ENCODE measurements around the gene CD300LF. TPM values are rescaled to one million over a fixed set of nuclear protein-coding genes. Genes with fewer than 3 reads are reported as not detected.

Gene CD300LF
- polyA plus RNA-seq, 12 donors, result 0.14 to 0.90 (median 0.24) TPM; not detected in 4

- DNase-seq, result no peak
These were observed 18.0 kb upstream of the CD300LF start for GRCh38 chr17:74730491-74731346.

- no peak for DNase-seq
These were observed 17.1 kb upstream of the CD300LF start for GRCh38 chr17:74729866-74730265.

DNA sequence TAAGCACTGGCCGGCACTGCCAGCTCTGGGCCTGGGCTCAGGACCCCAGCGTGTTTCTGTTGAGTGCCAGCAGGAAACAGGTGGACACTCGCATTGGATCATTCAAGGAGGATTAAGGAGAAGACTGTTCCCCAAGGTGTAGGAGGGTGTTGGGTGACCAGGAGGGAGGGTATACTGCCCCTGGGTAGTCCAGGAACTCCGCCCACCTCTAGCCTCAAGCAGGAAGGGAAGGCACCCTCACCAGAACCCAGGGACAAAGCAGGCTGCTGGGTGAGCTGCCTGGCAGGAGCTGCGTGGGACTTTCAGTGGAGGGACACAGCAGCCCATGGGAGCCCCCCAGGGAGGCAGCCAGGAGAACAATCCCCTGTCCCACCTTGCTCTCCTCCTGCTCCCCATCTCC is 16.6 kb upstream of the CD300LF start:
- no peak for DNase-seq

- DNase-seq, result no peak
These were observed 16.0 kb upstream of the CD300LF start for GRCh38 chr17:74728702-74729075.

DNA sequence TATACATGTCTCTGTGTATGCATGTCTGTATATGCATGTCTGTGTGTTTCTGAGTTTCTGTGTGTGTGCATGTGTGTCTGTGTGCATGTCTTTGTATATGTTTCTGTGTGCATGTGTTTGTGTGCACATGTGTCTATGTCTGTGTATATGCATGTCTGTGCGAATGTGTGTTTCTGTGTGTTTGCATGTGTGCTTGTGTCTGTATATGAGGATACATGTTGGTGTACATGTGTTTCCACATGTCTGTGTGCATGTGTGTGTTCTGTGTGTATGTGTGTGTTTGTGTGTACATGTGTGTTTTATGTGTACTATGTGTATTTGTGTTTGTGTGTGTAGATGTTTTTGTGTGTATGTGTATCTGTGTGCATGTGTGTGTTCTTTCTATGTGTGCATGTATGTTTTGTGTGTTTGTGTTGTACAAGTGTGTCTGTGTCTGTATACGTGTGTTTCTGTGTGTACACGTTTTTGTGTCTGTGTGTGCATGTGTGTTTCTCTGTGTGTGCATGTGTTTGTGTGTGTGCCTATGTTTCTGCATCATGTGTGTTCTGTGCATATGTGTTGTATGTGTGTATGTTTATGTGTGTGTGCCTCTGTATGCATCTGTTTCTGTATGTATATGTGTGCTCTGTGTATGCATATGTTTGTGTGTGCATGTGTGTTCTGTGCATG is 15.4 kb upstream of the CD300LF start:
- DNase-seq, result no peak

DNA sequence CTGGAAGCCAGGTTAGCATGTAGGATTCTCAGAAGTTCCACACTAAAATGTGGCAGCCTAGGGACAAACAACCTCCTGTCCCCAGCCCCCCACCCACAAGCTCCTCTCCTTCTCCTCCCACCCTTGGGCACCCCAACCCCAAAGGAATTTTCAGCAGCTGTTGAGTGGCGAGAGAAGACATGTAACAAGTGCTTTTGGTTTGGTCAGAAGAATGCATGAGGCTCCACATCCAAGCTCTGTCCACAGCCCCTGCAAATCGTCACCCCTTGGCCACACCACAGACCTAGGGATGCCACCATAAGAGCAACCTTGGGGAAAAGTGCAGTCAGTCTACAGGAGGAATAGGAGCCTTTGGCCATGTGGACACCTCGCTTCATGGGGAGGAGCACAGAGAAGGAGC is 12.4 kb upstream of the CD300LF start:
- DNase-seq, result no peak

DNA sequence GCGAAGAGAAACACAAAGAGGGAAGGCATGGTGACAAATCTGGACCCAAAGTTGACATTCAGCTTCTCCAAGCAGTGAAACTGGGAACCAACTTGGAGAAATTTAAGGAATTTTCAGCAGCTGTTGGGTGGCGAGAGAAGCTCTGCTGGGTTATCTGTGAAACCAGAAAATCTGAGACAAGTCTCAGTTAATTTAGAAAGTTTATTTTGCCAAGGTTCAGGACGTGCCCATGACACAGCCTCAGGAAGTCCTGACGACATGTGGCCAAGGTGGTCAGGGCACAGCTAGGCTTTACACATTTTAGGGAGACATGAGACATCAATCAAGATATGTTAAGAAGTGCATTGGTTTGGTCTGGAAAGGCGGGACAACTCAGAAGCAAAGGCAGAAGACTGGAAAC is 11.2 kb upstream of the CD300LF start:
- no peak for DNase-seq

DNA sequence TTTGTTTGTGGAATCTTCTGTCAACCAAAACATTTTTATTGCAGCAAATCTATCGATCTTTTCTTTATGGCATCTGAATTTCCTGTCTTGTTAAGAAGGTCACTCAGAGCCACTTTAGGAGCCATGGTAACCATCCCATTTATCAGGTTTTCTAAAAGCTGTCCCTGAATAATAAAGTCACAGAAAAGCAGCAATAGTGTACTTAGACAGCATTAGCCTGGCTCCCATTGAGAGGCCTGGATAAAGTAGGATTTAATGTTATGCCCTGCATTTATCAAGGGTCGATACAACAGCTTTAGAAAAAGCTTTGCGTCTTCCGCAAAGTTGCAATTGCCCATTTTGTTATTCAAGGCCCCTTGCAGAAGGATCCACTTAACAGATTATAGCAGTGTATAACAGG is 10.1 kb upstream of the CD300LF start:
- no peak for DNase-seq

GRCh38 chr17:74720506-74720905 is 7.8 kb upstream of the CD300LF start:
- DNase-seq, result no peak

DNA sequence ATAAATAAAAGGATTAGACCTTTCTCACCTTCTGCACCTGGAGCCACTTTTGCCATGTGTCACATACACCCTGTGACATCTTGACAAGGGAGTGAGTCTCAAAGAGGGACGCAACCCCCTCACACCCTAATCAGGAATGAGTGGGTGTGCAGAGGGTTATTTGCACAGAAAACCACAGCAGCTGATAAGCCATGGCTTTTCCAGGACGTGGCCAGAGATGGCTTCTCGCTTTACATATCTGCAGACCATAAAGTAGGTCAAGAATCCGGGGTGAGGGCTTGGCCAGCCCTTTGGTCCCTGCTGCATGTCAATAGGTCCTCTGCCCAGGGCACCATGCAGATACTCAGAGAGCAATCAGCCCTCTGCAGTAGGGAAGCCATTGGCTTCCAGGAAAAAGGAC is 2.4 kb upstream of the CD300LF start:
- no peak for DNase-seq

DNA sequence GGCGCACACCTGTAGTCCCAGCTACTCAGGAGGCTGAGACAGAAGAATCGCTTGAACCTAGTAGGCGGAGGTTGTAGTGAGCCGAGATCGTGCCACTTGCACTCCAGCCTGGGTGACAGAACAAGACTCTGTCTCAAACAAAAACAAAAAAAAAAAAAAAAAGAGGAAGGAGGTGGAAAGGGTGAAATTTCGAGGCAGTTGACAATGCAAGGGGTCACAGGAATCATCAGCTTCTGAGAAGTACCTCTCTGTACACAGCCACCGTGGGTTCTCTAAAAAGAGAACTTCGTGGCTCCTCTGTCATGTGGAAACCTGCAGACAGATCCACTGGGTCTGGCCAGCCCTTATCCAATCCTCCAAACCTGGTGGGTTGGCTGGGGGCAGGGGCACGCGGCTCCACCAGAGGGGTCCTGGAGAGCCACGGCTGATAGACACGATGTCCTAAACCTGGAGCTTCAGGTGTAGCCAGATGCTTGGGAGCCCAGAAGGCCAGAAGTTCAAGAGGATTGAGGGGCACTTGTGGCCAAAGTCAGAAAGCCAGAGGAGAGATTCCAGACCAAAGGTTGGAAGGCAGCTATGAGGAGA is 540 bp upstream of the CD300LF start:
- DNase-seq, result no peak

DNA sequence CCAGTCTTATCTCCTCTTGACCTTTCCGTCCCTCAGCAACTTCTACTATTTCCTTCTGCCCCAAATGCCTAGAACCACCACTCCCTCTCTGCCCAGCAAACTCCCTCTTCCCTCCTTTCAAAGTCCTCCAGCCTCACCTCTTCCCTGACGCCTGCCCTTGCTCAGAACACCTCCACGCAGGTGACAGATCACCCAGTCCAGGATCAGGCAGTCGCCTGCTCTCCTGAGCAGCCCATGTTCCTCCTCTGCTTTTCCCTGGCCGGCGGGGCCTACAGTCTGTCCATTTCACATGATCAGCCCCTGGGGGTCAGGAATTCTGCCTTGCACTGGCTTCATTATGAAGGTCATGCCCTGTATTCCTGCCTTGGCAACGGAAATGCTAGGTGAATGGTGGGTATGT is 422 bp downstream of the CD300LF start:
- DNase-seq, result no peak

GRCh38 chr17:74711058-74711824 is 1.5 kb downstream of the CD300LF start:
- no peak for DNase-seq

DNA sequence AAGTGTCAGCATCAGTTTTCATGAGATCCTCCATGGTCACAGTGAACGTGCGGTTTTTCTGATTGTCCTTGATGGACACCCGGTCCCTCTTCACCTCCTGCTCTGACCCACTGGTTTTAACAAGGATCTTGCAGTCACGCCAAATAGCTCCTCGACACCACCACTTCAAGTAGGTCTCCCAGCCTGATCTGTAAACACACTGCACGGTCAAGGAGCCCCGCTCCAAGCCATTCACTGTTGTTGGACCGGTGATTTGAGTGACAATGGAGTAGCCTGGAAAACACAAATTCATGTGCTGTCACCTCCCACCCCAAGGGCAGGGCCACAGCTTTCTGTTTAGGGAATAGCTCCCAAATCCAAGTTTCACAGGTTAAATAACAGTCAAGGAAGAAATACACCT is 8.2 kb downstream of the CD300LF start:
- no peak for DNase-seq

- no peak for DNase-seq
These were observed 9.4 kb downstream of the CD300LF start for GRCh38 chr17:74703311-74703710.

DNA sequence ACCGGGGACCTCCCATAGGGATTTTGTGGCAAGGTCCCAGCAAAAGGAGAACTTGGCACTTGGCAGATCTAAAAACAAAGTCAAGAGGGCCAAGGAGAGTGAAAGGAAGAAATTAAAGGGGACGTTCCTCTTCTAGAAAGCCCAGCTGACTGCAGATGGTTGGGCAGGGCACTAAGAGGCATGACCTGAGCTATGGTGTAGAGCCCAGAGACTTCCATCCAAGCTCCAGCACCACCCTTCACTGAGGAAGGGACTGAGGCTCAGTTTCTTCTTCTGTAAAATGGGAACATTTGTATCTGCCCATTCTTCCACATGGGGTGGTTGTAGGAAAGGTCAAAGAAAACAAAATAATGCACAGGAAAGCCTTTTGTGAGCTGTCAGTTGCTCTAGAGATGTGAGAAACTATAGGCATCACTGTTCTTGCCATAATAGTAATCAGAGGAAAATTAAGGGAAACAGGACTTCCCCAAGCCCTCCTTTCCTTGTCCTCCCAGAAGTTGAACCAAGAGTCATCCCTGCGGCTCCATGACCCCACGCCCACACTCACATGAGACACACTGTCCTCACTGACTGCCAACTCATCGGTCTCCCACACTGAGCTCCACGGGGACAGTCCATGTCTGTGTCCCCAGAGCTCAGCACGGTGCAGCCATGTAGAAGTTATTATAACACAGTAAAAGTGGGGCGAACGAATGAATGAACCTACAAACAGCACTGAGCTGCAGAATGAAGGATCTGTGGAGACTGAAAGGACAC is 10.4 kb downstream of the CD300LF start:
- no peak for DNase-seq

DNA sequence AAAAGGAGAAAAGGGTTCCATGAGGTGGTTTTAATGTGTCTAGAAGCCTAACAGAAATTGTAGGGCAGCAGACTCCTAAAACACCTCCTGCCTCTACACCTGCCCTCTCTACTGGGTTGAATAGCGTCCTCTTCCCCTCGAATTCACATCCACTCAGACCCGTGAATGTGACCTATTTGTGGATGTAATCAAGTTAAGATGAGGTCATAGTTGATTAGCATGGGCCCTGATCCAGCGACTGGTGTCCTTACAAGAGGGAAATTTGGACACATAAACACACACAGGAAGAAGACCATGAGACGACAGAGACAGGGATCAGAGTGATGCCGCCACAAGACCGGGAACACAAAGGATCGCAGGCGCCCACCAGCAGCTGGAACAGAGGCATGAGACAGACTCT is 13.5 kb downstream of the CD300LF start:
- DNase-seq, result no peak

DNA sequence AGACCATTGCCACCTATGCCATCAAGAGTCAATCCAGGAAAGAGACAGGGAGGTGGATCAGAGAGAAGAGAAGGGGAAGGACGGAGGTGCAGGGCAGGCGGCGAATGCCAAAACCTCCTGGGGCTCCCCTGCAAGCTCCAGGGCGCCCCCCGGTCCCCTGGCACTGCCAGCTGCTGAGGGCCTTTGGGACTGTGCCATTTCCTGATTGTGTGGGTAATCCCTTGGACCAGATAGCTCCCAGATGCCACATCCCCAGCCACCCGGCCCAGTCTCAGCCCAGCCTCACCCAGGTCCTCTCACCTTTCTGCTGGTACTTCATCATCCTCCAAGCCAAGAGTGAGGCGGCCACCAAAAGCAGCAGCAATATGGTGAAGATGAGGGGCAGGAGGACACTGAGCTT is 14.7 kb downstream of the CD300LF start:
- DNase-seq, result no peak

- DNase-seq, result no peak
These were observed 15.2 kb downstream of the CD300LF start for GRCh38 chr17:74697515-74697914.

GRCh38 chr17:74695629-74696028 is 17.1 kb downstream of the CD300LF start:
- no peak for DNase-seq

- DNase-seq, result no peak
These were observed 18.6 kb downstream of the CD300LF start for GRCh38 chr17:74694081-74694480.

DNA sequence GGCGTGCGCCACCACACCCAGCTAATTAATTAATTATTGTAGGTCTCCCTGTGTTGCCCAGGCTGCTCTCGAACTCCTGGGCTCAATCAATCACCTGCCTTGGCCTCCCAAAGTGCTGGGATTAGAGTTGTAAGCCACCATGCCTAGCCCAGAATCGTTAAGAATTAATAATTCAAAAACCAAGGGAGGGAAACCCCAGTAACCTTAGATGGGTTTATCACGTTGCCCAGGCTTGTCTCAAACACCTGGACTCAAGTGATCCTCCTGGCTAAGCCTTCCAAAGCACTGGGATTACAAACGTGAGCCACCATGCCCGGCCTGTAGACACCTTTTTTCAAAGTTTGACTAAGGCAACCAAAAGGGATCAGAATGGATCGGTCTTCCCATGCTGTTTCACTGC is 21.6 kb downstream of the CD300LF start:
- DNase-seq, result no peak
